Lung (tissue), 12 donors: Measurements from ENCODE around the gene HOXD11. TPM values are rescaled to one million over a fixed set of nuclear protein-coding genes. Genes with fewer than 3 reads are reported as not detected.
A peak's percentile ranks its signal among the peaks of the same experiment; 100 is the strongest.

ENCODE experiments used
- ATAC-seq: fragments of 200-7000 bp; cut with Tn5 transposase; one replicate; pipeline ENCODE4 v1.9.1; 2020; ENCODE audit warnings: moderate number of reproducible peaks; ENCODE audit not compliant: insufficient read depth, low FRiP score
- DNase-seq, 3 donors: peaks; one replicate each; pipeline ENCODE4 v3.0.0-alpha.2; 2013 to 2017
- H3K27ac ChIP-seq, 2 donors: one replicate each; pipeline ENCODE4 v1.5.1; 2013; ENCODE audit warnings: mild to moderate bottlenecking in 2 of 2, moderate library complexity in 2 of 2, control low read depth in 1 of 2, inconsistent platforms in 1 of 2, low read depth in 1 of 2, low read length in 1 of 2
- H3K27me3 ChIP-seq, 3 donors: one replicate each; pipeline ENCODE4 v1.5.1; 2013; ENCODE audit warnings: low read length in 2 of 3; ENCODE audit not compliant: control insufficient read depth in 3 of 3, insufficient read depth in 3 of 3
- H3K36me3 ChIP-seq, 4 donors: one replicate each; pipeline ENCODE4 v1.5.1; 2013; ENCODE audit warnings: low read length in 4 of 4, mild to moderate bottlenecking in 1 of 4, moderate library complexity in 1 of 4; ENCODE audit not compliant: control insufficient read depth in 4 of 4, insufficient read depth in 4 of 4
- H3K4me1 ChIP-seq, 5 donors: one replicate each; pipeline ENCODE4 v1.5.1; 2013; ENCODE audit warnings: low read length in 5 of 5, mild to moderate bottlenecking in 2 of 5, moderate library complexity in 1 of 5; ENCODE audit not compliant: control insufficient read depth in 5 of 5, insufficient read depth in 5 of 5
- H3K4me3 ChIP-seq: one replicate; pipeline ENCODE4 v1.5.1; 2013; ENCODE audit warnings: mild to moderate bottlenecking, control low read depth, moderate library complexity
- H3K9ac ChIP-seq, 2 donors: one replicate each; pipeline ENCODE4 v1.5.1; 2013; ENCODE audit warnings: low read length in 2 of 2, control low read depth in 1 of 2; ENCODE audit not compliant: insufficient read depth in 1 of 2
- H3K9me3 ChIP-seq, 4 donors: one replicate each; pipeline ENCODE4 v1.5.1; 2013; ENCODE audit warnings: low read length in 3 of 4, mild to moderate bottlenecking in 1 of 4, moderate library complexity in 1 of 4; ENCODE audit not compliant: control insufficient read depth in 4 of 4, insufficient read depth in 3 of 4
- CTCF ChIP-seq: IDR thresholded peaks from 2 replicates; pipeline ENCODE4 v1.5.1; 2012; ENCODE audit warnings: mild to moderate bottlenecking; ENCODE audit errors: control extremely low read depth, extremely low read depth
- WGBS, 2 donors: extraction: QIAGEN DNeasy Blood & Tissue Kit; methylation state at CpG; one replicate each; pipeline ENCODE4 v1.1.7; 2013; 5-methylcytosine and 5-hydroxymethylcytosine counted together
- polyA plus RNA-seq, 2 donors: library from polyadenylated mRNA; stranded (reverse); fragments of 200-250 nt; gene quantifications; one replicate each; pipeline ENCODE4 v1.2.1, GENCODE V29; 2013
- total RNA-seq, 2 donors: library from RNA; depleted of rRNA in 1 of 2; stranded (reverse); fragments of >200 nt in 1 of 2; gene quantifications; one replicate each; pipeline ENCODE4 v1.2.1, GENCODE V29; 2014 to 2021
- donor health status: control.
- donor health status: control.
- donor health status: Bipolar disorder and iron deficiency.
- donor health status: healthy.
- donor health status: DM: yes; HTN: yes; CAD: no.

Gene HOXD11
- total and polyA plus RNA-seq, 4 donors: not detected

DNA sequence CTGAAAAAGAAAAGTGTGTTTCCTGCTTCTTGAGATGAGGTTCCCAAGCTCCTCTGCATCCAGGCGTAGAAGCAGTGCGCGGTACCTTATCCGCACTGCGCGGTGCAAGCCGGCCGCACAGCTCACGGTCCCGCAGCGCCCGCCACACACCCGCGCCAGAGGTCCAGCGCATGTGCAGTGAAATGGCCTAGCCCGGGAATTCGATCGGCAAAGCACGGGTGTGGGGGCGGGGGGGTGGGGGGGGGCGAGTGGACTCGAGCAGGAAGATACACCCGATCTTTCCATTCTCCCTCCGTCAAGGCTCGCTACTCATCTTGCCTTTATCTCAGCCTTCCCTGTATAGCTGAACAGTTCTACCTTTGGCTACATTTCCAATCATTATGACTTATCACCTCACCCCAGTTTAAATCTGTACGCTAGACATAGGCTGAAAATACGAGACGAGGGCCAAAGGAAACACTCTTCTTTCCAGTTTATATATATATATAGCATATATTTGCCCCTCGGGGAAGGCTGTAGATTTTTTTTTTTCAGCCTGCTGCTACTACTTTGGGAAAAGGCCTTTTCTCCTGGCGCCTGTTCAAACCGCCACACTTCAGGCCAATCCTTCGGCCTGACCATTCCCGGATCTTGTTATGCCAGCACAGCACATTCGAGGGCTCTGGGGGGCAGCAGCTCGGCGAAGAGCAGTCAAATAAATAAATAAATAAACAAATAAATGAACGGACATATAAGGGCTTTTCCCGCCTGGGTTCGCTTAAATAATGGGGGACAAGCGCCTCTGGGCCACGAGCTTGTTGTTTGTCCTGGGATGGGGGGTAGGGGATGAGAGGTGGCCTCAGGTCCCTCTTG, 32.8 kb downstream of the HOXD11 start:
- Histone ChIP-seq H3K4me1 (peaks cover 0 to 15% (median 4%) of the 10 kb centered on the region in 5 donors), H3K27me3 (peaks cover 19 to 92% (median 89%) of the 10 kb centered on the region in 3 donors), H3K9ac (no peak overlapping the region), H3K9me3 (peaks cover 0 to 10% (median 0%) of the 10 kb centered on the region in 4 donors), H3K4me3 (no peak overlapping the region), H3K27ac (no peak overlapping the region), H3K36me3 (no peaks in the 10 kb centered on the region)
- no peak for TF ChIP-seq CTCF
- WGBS, 2 donors: 12 to 13% methylated on average over 41 of the region's 41 CpGs
- no peak for ATAC-seq
- peak in 1 of 3 donors; percentile 61 for DNase-seq

DNA sequence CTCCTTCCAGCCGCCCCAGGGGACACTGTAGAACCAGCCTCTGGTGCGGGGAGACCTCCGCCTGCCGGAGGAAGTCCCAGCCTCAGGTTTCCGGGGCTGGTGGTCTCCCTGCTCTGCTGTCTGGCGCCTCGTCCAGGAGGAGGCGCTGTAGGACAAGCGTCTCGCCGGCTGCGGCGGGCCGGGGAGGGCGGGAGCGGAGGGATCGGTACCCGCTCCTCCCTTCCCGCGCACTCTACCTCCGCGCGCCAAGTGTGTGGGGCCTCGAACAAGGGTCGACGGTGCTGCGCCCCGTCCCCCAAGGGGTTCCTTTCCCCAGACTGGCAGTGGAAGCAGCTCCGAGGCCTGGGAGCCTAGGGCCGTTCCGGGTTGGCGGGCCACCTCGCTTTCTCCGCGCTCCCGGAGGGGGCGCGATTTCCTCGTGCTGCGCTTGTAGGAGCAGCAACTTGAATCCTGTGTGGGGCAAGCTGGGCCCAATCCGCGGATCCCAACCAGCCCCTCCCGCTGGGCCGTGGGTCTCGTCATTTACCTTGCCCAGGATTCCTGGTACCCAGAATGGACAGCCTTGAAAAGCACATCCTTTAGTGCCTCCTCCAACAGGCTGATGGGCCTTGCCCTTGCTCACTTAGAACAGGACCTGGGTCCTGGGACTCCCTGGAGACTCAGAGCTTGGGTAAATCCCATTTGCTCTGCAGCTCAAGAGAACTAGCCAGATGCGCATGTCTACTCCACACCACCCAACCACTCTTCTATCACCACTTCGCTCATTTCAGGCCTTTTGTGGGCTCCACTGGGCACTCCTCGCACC, 33.6 kb downstream of the HOXD11 start:
- Histone ChIP-seq H3K27ac (no peak overlapping the region), H3K9ac (no peak overlapping the region), H3K4me3 (no peak overlapping the region), H3K36me3 (no peaks in the 10 kb centered on the region), H3K4me1 (peaks cover 0 to 14% (median 3%) of the 10 kb centered on the region in 5 donors), H3K9me3 (peaks cover 0 to 10% (median 0%) of the 10 kb centered on the region in 4 donors), H3K27me3 (peaks cover 19 to 92% (median 89%) of the 10 kb centered on the region in 3 donors)
- peak; percentile 87 for ATAC-seq
- DNase-seq: peak; percentile 84 to 87 (median 86)
- TF ChIP-seq CTCF: peak; percentile 68
- WGBS, 2 donors: 8 to 10% methylated on average over 37 to 48 of the region's 48 CpGs

DNA sequence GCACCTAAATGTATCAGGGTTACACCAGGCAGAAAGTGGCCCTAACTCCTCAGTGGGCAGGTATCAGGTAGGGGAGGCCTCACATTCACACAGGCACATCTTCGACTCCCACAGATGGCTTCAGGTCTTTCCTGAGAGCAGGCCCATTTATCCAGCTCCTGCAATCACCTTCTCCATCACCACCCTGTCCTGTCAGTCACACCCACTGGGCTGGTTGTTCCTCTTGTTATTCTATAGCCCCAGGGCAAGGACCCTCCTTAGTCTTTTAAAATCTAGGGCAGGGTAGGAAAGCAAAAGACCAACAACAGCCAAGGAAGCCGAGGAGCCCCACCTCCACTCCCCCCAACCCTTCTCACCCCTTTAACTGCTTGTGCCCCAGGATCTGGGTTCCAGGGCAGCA, 35.2 kb downstream of the HOXD11 start:
- no peak overlapping the region for H3K4me3 ChIP-seq
- TF ChIP-seq CTCF: no peak
- no peak overlapping the region for H3K9ac ChIP-seq
- peaks cover 0 to 8% (median 0%) of the 10 kb centered on the region in 4 donors for H3K9me3 ChIP-seq
- H3K27ac ChIP-seq: no peak overlapping the region
- DNase-seq (no peak), ATAC-seq (no peak)
- peaks cover 14 to 94% (median 91%) of the 10 kb centered on the region in 3 donors for H3K27me3 ChIP-seq
- H3K4me1 ChIP-seq: peaks cover 0 to 5% (median 0%) of the 10 kb centered on the region in 5 donors
- 87 to 93% methylated on average over 2 of the region's 2 CpGs for WGBS, 2 donors
- H3K36me3 ChIP-seq: no peaks in the 10 kb centered on the region
